K562 (cell line): Measurements from ENCODE around the gene MAU2. TPM values are rescaled to one million over a fixed set of nuclear protein-coding genes. Genes with fewer than 3 reads are reported as not detected.
A peak's percentile ranks its signal among the peaks of the same experiment; 100 is the strongest.

Experiments
- ATAC-seq: fragments of 200-7000 bp; cut with Tn5 transposase; 3 replicates; pipeline ENCODE4 v1.9.1; 2020; ENCODE audit warnings: moderate library complexity
- BruUV-seq: library from RNA; stranded (reverse); fragments of 400-500 nt; replicated peaks from 2 replicates; lab custom pipeline; 2021; lab: Mats Ljungman, UMichigan
- CTCF ChIA-PET: fragments of 300-600 bp; formaldehyde crosslinking; extraction: SDS; loops from one replicate; lab custom pipeline; 2021; ENCODE audit warnings: low intra/inter-chr PET ratio; lab: Yijun Ruan, JAX
- POLR2A ChIA-PET: fragments of 300-600, 350-650 bp; sonication (Branson Sonifier 250); formaldehyde crosslinking; extraction: SDS; loops from one replicate; lab custom pipeline; 2021; ENCODE audit warnings: antibody characterized with exemption, inconsistent platforms; lab: Yijun Ruan, JAX
- DNase-seq, 4 experiments: peaks; one replicate each; pipeline versions ENCODE4 v3.0.0 to v3.0.0-alpha.2; 2011 to 2018; ENCODE audit warnings: low spot score in 3 of 4, mixed read lengths in 3 of 4; ENCODE audit errors: extremely low read depth in 1 of 4
- FAIRE-seq: peaks from 2 replicates; lab custom pipeline; 2011; peaks lifted over from hg19 to GRCh38; lab: Jason Lieb, UNC
- H2AFZ ChIP-seq: 2 replicates; pipeline ENCODE4 v1.6.0; 2011; ENCODE audit warnings: low read depth, low read length, control low read depth, inconsistent platforms
- H3K27ac ChIP-seq: fragments of 200-600 bp; 3 replicates; pipeline ENCODE4 v1.8.0; 2011; ENCODE audit warnings: low read depth, mild to moderate bottlenecking, control low read depth, inconsistent platforms, low read length, moderate library complexity, mixed read lengths; ENCODE audit errors: extremely low read depth
- H3K27me3 ChIP-seq, 2 experiments: fragments of 300-600 bp in 1 of 2; 2 replicates in 1 of 2; 3 replicates in 1 of 2; pipeline versions ENCODE4 v1.6.0 to v1.8.0; 2011; ENCODE audit warnings: inconsistent platforms in 2 of 2, low read length in 2 of 2, mild to moderate bottlenecking in 1 of 2, mixed read lengths in 1 of 2, moderate library complexity in 1 of 2; ENCODE audit not compliant: control insufficient read depth in 2 of 2, insufficient read depth in 2 of 2
- H3K36me3 ChIP-seq: fragments of 300-600 bp; 3 replicates; pipeline ENCODE4 v1.8.0; 2011; ENCODE audit warnings: mild to moderate bottlenecking, low read length, inconsistent platforms; ENCODE audit not compliant: control insufficient read depth, insufficient read depth
- H3K4me1 ChIP-seq, 2 experiments: fragments of 200-600 bp in 1 of 2; replicated peaks in 1 of 2; 2 replicates in 1 of 2; 3 replicates in 1 of 2; pipeline versions ENCODE4 v1.5.1 to v1.8.0; 2011; ENCODE audit warnings: inconsistent platforms in 2 of 2, low read length in 2 of 2, mild to moderate bottlenecking in 1 of 2, mixed read lengths in 1 of 2, moderate library complexity in 1 of 2; ENCODE audit not compliant: control insufficient read depth in 2 of 2, insufficient read depth in 2 of 2
- H3K4me2 ChIP-seq: 2 replicates; pipeline ENCODE4 v1.6.1; 2011; ENCODE audit warnings: low read length, control low read depth, inconsistent platforms, mixed read lengths; ENCODE audit not compliant: insufficient read depth
- H3K4me3 ChIP-seq: fragments of 200-600 bp; sonication (generic), shearing (Covaris generic); 2 replicates; pipeline ENCODE4 v1.5.1; 2016; ENCODE audit warnings: control low read depth, inconsistent platforms
- H3K79me2 ChIP-seq: fragments of 200-600 bp; 3 replicates; pipeline ENCODE4 v1.8.0; 2011; ENCODE audit warnings: low read length, inconsistent platforms; ENCODE audit not compliant: control insufficient read depth, insufficient read depth
- H3K9ac ChIP-seq, 2 experiments: 2 replicates each; pipeline versions ENCODE4 v1.6.0 to v1.6.1; 2011; ENCODE audit warnings: low read depth in 2 of 2, low read length in 2 of 2, control low read depth in 1 of 2, inconsistent platforms in 1 of 2, mild to moderate bottlenecking in 1 of 2, mixed read lengths in 1 of 2; ENCODE audit not compliant: insufficient read depth in 1 of 2
- H3K9me1 ChIP-seq: one replicate; pipeline ENCODE4 v1.6.0; 2011; ENCODE audit warnings: inconsistent platforms, mild to moderate bottlenecking, low read length, moderate library complexity; ENCODE audit not compliant: control insufficient read depth, insufficient read depth
- H3K9me3 ChIP-seq: replicated peaks from 2 replicates; pipeline ENCODE4 v1.5.1; 2011; ENCODE audit warnings: low read depth, low read length, inconsistent platforms; ENCODE audit not compliant: control insufficient read depth, insufficient read depth
- H4K20me1 ChIP-seq: replicated peaks from 2 replicates; pipeline ENCODE4 v1.6.1; 2011; ENCODE audit warnings: low read length, inconsistent platforms, mixed read lengths; ENCODE audit not compliant: control insufficient read depth, insufficient read depth
- ATF7 ChIP-seq: fragments of 450-650 bp; IDR thresholded peaks from 2 replicates; pipeline ENCODE4 v1.7.1; 2014; ENCODE audit warnings: mild to moderate bottlenecking, moderate library complexity
- EP300 ChIP-seq: IDR thresholded peaks from 2 replicates; pipeline ENCODE4 v1.6.1; 2012; ENCODE audit warnings: low read length, improper control_type of control experiment
- GATAD2A ChIP-seq: fragments of 450-650 bp; IDR thresholded peaks from 2 replicates; pipeline ENCODE4 v1.6.1; 2017
- MAFG ChIP-seq: fragments of 450-650 bp; conservative IDR thresholded peaks from 2 replicates; pipeline ENCODE4 v1.6.1; 2016; ENCODE audit warnings: missing genetic modification characterization, missing compliant biosample characterization
- MBD2 ChIP-seq: sonication (generic); IDR thresholded peaks from 2 replicates; pipeline ENCODE4 v1.6.1; 2016; ENCODE audit warnings: low read depth, borderline replicate concordance
- MTF1 ChIP-seq: fragments of 250-450 bp; sonication (Bioruptor Pico); IDR thresholded peaks from 2 replicates; pipeline ENCODE4 v1.9.0; 2021; ENCODE audit warnings: moderate library complexity, mild to moderate bottlenecking, inconsistent platforms, borderline replicate concordance
- MXI1 ChIP-seq: IDR thresholded peaks from 2 replicates; pipeline ENCODE4 v1.6.1; 2011; ENCODE audit warnings: low read depth, mild to moderate bottlenecking, improper control_type of control experiment, low read length
- POLR2G ChIP-seq: fragments of 200-400 bp; formaldehyde crosslinking; IDR thresholded peaks from 2 replicates; pipeline ENCODE4 v1.6.1; 2017; ENCODE audit warnings: low read depth, mild to moderate bottlenecking, antibody characterized with exemption, low read length, moderate library complexity
- POLR3G ChIP-seq: IDR thresholded peaks from 2 replicates; pipeline ENCODE4 v1.6.1; 2011; ENCODE audit not compliant: insufficient read length, insufficient replicate concordance; ENCODE audit errors: extremely low read depth
- RBFOX2 ChIP-seq: fragments of 200-400 bp; formaldehyde crosslinking; IDR thresholded peaks from 2 replicates; pipeline ENCODE4 v1.6.1; 2017; ENCODE audit warnings: low read depth, mild to moderate bottlenecking, low read length, moderate library complexity
- ZNF75A ChIP-seq: fragments of 450-650 bp; formaldehyde crosslinking; IDR thresholded peaks from 2 replicates; pipeline ENCODE4 v1.4.0; 2020; ENCODE audit warnings: mild to moderate bottlenecking
- ZZZ3 ChIP-seq: fragments of 450-650 bp; IDR thresholded peaks from 2 replicates; pipeline ENCODE4 v1.6.1; 2016; ENCODE audit warnings: antibody characterized with exemption, mild to moderate bottlenecking, moderate library complexity
- WGBS: fragments of 100-300 bp; shearing (Covaris generic); methylation state at CpG from one replicate; pipeline ENCODE4 v1.1.6; 2016; ENCODE audit warnings: low coverage, mixed read lengths; ENCODE audit not compliant: insufficient coverage; ENCODE audit errors: missing lambda C conversion rate; 5-methylcytosine and 5-hydroxymethylcytosine counted together
- in situ Hi-C: fragments of 300-500 bp; cut with MboI; formaldehyde crosslinking; loops from 4 replicates; pipeline ENCODE4 v1.15.0; 2018; ENCODE audit warnings: inconsistent platforms, mixed read lengths
- intact Hi-C: fragments of 100-400 bp; cut with micrococcal nuclease; formaldehyde crosslinking; loops from 2 replicates; pipeline ENCODE4 v1.14.2; 2022
- polyA plus RNA-seq, 8 experiments: library from polyadenylated mRNA; depleted of rRNA in 4 of 8; stranded (reverse) in 5 of 8; unstranded in 3 of 8; fragments of >200 nt; fragmentation: Nextera tagmentation in 2 of 8; fragmentation: Illumina TruSeq in 1 of 8; extraction: Ambion mirVana in 2 of 8; extraction: Trizol in 1 of 8; gene quantifications; 2 replicates each; pipeline versions ENCODE4 v1.2.1 to v1.2.3, GENCODE V29; 2011 to 2014; ENCODE audit warnings: inconsistent platforms in 1 of 8, missing spikeins in 1 of 8
- total RNA-seq, 7 experiments: library from RNA; depleted of rRNA in 6 of 7; stranded (reverse); fragments of >200 nt in 6 of 7; fragmentation: Illumina TruSeq in 2 of 7; extraction: Trizol in 2 of 7; gene quantifications; 2 replicates each; pipeline versions ENCODE4 v1.2.1 to v1.2.3, GENCODE V29; 2011 to 2021; ENCODE audit warnings: low replicate concordance in 1 of 7
- TF ChIP-seq, protein P1 (sequence below): sonication (generic); formaldehyde crosslinking; IDR thresholded peaks from 2 replicates; pipeline ENCODE4 v1.8.1; 2022; ENCODE audit warnings: missing genetic modification reagents
- TF ChIP-seq, protein P2 (sequence below), 2 experiments: fragments of 450-650 bp in 1 of 2; sonication (generic) in 1 of 2; formaldehyde crosslinking; conservative IDR thresholded peaks; 2 replicates each; pipeline versions ENCODE4 v1.4.0 to v1.8.1; 2020 to 2022; ENCODE audit warnings: mild to moderate bottlenecking in 1 of 2, missing genetic modification reagents in 1 of 2
- TF ChIP-seq, protein P3 (sequence below): fragments of 250-450 bp; sonication (Bioruptor Pico); IDR thresholded peaks from 2 replicates; pipeline ENCODE4 v1.5.0; 2020; ENCODE audit warnings: mild to moderate bottlenecking, borderline replicate concordance

Gene MAU2
- total and polyA plus RNA-seq, 9 of the 15 experiments (the other 6 are each of a cell fraction or from before 2014, with no cell fraction given) = 1.2 to 48.1 (median 19.4) TPM

DNA sequence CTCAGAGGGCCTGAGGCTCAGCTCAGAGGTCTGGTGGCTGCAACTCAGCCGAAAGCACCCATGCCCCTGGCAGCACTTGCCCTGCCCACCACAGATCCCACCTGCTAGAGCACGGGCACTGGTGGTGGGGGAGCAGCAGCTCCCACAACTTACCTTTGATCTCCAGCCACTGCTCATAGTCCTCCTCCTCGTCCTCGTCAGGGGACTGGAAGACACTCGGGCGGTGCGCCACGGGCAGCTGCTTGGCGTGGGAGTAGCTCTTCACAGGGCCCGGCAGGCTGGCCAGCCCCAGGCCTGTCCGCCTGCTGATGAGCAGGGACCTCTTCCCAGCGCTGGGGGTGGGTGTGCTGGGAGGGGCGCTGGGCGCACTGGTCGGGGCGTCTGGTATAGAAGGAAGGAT is 14.9 kb upstream of the MAU2 start:
- CTCF ChIA-PET = interaction anchor here (0.7 kb wide), 1 partner anchor 659 kb away, joined by 3 read pairs; no protein-coding TSS in a partner anchor
- ATAC-seq = no peak
- peaks cover 93% of the 10 kb centered on the region; the same call in 2 of the 3 replicates for H3K36me3 ChIP-seq

More for the DNA sequence above, 14.9 kb upstream of the MAU2 start:
- TF ChIP-seq MAFG (tag) (no peak), RBFOX2 (0 out of 2 replicates have a peak, but pooled peaks have one; percentile 36), MBD2 (no peak), MTF1 (CRISPR knock-in tag) (no peak), ZNF75A (CRISPR knock-in tag) (no peak), POLR3G (no peak), ATF7 (no peak), MXI1 (no peak), EP300 (no peak), POLR2G (peak; percentile 40; the same call in 1 of the 2 replicates), ZZZ3 (no peak), GATAD2A (no peak)
- TF ChIP-seq, protein P1, sequence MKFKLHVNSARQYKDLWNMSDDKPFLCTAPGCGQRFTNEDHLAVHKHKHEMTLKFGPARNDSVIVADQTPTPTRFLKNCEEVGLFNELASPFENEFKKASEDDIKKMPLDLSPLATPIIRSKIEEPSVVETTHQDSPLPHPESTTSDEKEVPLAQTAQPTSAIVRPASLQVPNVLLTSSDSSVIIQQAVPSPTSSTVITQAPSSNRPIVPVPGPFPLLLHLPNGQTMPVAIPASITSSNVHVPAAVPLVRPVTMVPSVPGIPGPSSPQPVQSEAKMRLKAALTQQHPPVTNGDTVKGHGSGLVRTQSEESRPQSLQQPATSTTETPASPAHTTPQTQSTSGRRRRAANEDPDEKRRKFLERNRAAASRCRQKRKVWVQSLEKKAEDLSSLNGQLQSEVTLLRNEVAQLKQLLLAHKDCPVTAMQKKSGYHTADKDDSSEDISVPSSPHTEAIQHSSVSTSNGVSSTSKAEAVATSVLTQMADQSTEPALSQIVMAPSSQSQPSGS = no peak
- TF ChIP-seq, protein P2, sequence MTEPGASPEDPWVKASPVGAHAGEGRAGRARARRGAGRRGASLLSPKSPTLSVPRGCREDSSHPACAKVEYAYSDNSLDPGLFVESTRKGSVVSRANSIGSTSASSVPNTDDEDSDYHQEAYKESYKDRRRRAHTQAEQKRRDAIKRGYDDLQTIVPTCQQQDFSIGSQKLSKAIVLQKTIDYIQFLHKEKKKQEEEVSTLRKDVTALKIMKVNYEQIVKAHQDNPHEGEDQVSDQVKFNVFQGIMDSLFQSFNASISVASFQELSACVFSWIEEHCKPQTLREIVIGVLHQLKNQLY (CRISPR knock-in tag; conservative IDR thresholded peaks at IDR 0.05) = no peak
- TF ChIP-seq, protein P3, sequence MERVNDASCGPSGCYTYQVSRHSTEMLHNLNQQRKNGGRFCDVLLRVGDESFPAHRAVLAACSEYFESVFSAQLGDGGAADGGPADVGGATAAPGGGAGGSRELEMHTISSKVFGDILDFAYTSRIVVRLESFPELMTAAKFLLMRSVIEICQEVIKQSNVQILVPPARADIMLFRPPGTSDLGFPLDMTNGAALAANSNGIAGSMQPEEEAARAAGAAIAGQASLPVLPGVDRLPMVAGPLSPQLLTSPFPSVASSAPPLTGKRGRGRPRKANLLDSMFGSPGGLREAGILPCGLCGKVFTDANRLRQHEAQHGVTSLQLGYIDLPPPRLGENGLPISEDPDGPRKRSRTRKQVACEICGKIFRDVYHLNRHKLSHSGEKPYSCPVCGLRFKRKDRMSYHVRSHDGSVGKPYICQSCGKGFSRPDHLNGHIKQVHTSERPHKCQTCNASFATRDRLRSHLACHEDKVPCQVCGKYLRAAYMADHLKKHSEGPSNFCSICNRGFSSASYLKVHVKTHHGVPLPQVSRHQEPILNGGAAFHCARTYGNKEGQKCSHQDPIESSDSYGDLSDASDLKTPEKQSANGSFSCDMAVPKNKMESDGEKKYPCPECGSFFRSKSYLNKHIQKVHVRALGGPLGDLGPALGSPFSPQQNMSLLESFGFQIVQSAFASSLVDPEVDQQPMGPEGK (CRISPR knock-in tag) = no peak
- FAIRE-seq = no peak
- no peak overlapping the region; a peak in 1 of 4 replicates for H3K9ac ChIP-seq
- no peak for DNase-seq
- BruUV-seq = no TSS peak
- no peaks in the 10 kb centered on the region for H3K9me3 ChIP-seq
- peaks cover 0 to 6% of the 10 kb centered on the region in 2 experiments; a peak in 2 of 5 replicates for H3K4me1 ChIP-seq
- H3K4me2 ChIP-seq = no peak overlapping the region
- H3K4me3 ChIP-seq = no peak overlapping the region
- H3K27me3 ChIP-seq = no peaks in the 10 kb centered on the region
- intact Hi-C loops = no loop called here
- H3K9me1 ChIP-seq = no peaks in the 10 kb centered on the region
- no peak overlapping the region for H3K27ac ChIP-seq
- POLR2A ChIA-PET = interaction anchor here (1.1 kb wide), 1 partner anchor 9 kb away, joined by 7 read pairs; no protein-coding TSS in a partner anchor
- 92% methylated on average over 12 of the region's 16 CpGs for WGBS
- in situ Hi-C loops = no loop called here
- H3K79me2 ChIP-seq = no peaks in the 10 kb centered on the region
- H2AFZ ChIP-seq = no peak overlapping the region
- H4K20me1 ChIP-seq = 0 out of 2 replicates have a peak, but pooled peaks cover 4% of the 10 kb centered on the region
